Neuronal stem cell (in vitro differentiated cells): ENCODE data around the gene LIM2.

ENCODE experiments used
- DNase-seq: peaks from one replicate; pipeline ENCODE4 v3.0.0-alpha.2; 2013; ENCODE audit warnings: low spot score
- H2AFZ ChIP-seq: one replicate; pipeline ENCODE4 v1.6.1; 2013; ENCODE audit warnings: mild to moderate bottlenecking, low read length, inconsistent platforms
- H2AK5ac ChIP-seq: 2 replicates; pipeline ENCODE4 v1.6.1; 2013; ENCODE audit warnings: low read depth, mild to moderate bottlenecking, inconsistent platforms, low read length, moderate library complexity, mixed read lengths
- H2BK120ac ChIP-seq: 2 replicates; pipeline ENCODE4 v1.6.1; 2013; ENCODE audit warnings: low read depth, mild to moderate bottlenecking, inconsistent platforms, low read length, moderate library complexity, mixed read lengths
- H2BK12ac ChIP-seq: one replicate; pipeline ENCODE4 v1.6.1; 2013; ENCODE audit warnings: low read length, inconsistent platforms
- H2BK15ac ChIP-seq: 2 replicates; pipeline ENCODE4 v1.6.1; 2013; ENCODE audit warnings: mild to moderate bottlenecking, low read length, inconsistent platforms, mixed read lengths
- H2BK5ac ChIP-seq: one replicate; pipeline ENCODE4 v1.6.1; 2013; ENCODE audit warnings: inconsistent platforms, mild to moderate bottlenecking, low read length, moderate library complexity
- H3K14ac ChIP-seq: one replicate; pipeline ENCODE4 v1.6.1; 2013; ENCODE audit warnings: low read length, inconsistent platforms
- H3K18ac ChIP-seq: 2 replicates; pipeline ENCODE4 v1.6.1; 2013; ENCODE audit warnings: low read length, inconsistent platforms
- H3K23ac ChIP-seq: 2 replicates; pipeline ENCODE4 v1.6.1; 2013; ENCODE audit warnings: low read depth, mild to moderate bottlenecking, mixed read lengths, low read length, inconsistent platforms; ENCODE audit not compliant: poor library complexity
- H3K27ac ChIP-seq: replicated peaks from 3 replicates; pipeline ENCODE4 v1.5.1; 2013; ENCODE audit warnings: low read length, inconsistent platforms
- H3K27me3 ChIP-seq, 3 experiments: 2 replicates each; pipeline ENCODE4 v1.6.1; 2013; ENCODE audit warnings: low read length in 3 of 3, mild to moderate bottlenecking in 2 of 3, inconsistent platforms in 1 of 3, low read depth in 1 of 3, mixed read lengths in 1 of 3, moderate library complexity in 1 of 3; ENCODE audit not compliant: control insufficient read depth in 3 of 3, insufficient read depth in 3 of 3
- H3K36me3 ChIP-seq, 2 donors: replicated peaks in 1 of 2; 2 replicates each; pipeline ENCODE4 v1.6.1; 2013; ENCODE audit warnings: low read length in 2 of 2; ENCODE audit not compliant: control insufficient read depth in 2 of 2, insufficient read depth in 2 of 2
- H3K4ac ChIP-seq: 2 replicates; pipeline ENCODE4 v1.6.1; 2013; ENCODE audit warnings: inconsistent platforms, mild to moderate bottlenecking, low read length, moderate library complexity
- H3K4me1 ChIP-seq, 2 donors: 1 replicate in 1 of 2; 2 replicates in 1 of 2; pipeline ENCODE4 v1.6.1; 2013; ENCODE audit warnings: low read length in 2 of 2, low read depth in 1 of 2; ENCODE audit not compliant: control insufficient read depth in 2 of 2, insufficient read depth in 1 of 2
- H3K4me2 ChIP-seq: one replicate; pipeline ENCODE4 v1.6.1; 2013; ENCODE audit warnings: mild to moderate bottlenecking, low read length, inconsistent platforms; ENCODE audit not compliant: insufficient read depth, poor library complexity, severe bottlenecking
- H3K4me3 ChIP-seq, 2 donors: 2 replicates each; pipeline ENCODE4 v1.5.1; 2013; ENCODE audit warnings: low read length in 2 of 2, mild to moderate bottlenecking in 2 of 2, inconsistent platforms in 1 of 2, moderate library complexity in 1 of 2
- H3K79me1 ChIP-seq: one replicate; pipeline ENCODE4 v1.6.1; 2013; ENCODE audit warnings: low read depth, mild to moderate bottlenecking, inconsistent platforms, low read length, moderate library complexity
- H3K9ac ChIP-seq: one replicate; pipeline ENCODE4 v1.6.1; 2013; ENCODE audit warnings: mild to moderate bottlenecking, low read depth, low read length, inconsistent platforms; ENCODE audit not compliant: poor library complexity
- H3K9me3 ChIP-seq, 2 donors: replicated peaks in 1 of 2; 2 replicates each; pipeline versions ENCODE3 to v1.6.1; 2013; ENCODE audit warnings: low read length in 2 of 2, mild to moderate bottlenecking in 2 of 2, inconsistent platforms in 1 of 2, low read depth in 1 of 2, mixed read lengths in 1 of 2, moderate library complexity in 1 of 2; ENCODE audit not compliant: control insufficient read depth in 2 of 2, insufficient read depth in 1 of 2
- H4K8ac ChIP-seq: one replicate; pipeline ENCODE4 v1.6.1; 2013; ENCODE audit warnings: low read depth, mild to moderate bottlenecking, inconsistent platforms, low read length, moderate library complexity
- H4K91ac ChIP-seq: one replicate; pipeline ENCODE4 v1.6.1; 2013; ENCODE audit warnings: low read length, low read depth, mild to moderate bottlenecking, inconsistent platforms; ENCODE audit not compliant: poor library complexity
- WGBS, 2 donors: extraction: QIAGEN DNeasy Blood & Tissue Kit; methylation state at CpG; one replicate each; pipeline ENCODE4 v1.1.7; 2013; ENCODE audit warnings: missing lambda C conversion rate in 2 of 2, mixed read lengths in 1 of 2; ENCODE audit not compliant: insufficient read length in 2 of 2, insufficient replicate concordance in 1 of 2; ENCODE audit errors: extremely low coverage in 2 of 2; 5-methylcytosine and 5-hydroxymethylcytosine counted together

The LIM2 gene

GRCh38 chr19:51347209-51347928 lies 40.4 kb downstream of the LIM2 start:
- no peak for DNase-seq
- no CpG with 5 or more reads among the region's 10 CpGs for WGBS, 2 donors
- peaks cover 0 to 4% (median 0%) of the 10 kb centered on the region in 3 experiments for H3K27me3 ChIP-seq

GRCh38 chr19:51346742-51347141 lies 41.0 kb downstream of the LIM2 start:
- Histone ChIP-seq H3K23ac (peak overlapping the region; percentile 69), H2AK5ac (peak overlapping the region; percentile 42), H3K9ac (peak overlapping the region; percentile 1), H3K27me3 (peaks cover 0 to 8% (median 0%) of the 10 kb centered on the region in 3 experiments), H3K14ac (no peak overlapping the region), H2BK5ac (no peak overlapping the region), H2BK120ac (no peak overlapping the region), H3K4me3 (no peak overlapping the region), H3K4ac (no peak overlapping the region), H4K8ac (no peak overlapping the region), H2AFZ (no peak overlapping the region), H3K79me1 (no peaks in the 10 kb centered on the region), H3K4me1 (no peaks in the 10 kb centered on the region), H4K91ac (no peak overlapping the region), H3K36me3 (peaks cover 2 to 6% of the 10 kb centered on the region in 2 donors), H2BK15ac (no peak overlapping the region), H3K18ac (no peak overlapping the region), H2BK12ac (no peak overlapping the region), H3K27ac (no peak overlapping the region), H3K4me2 (no peak overlapping the region), H3K9me3 (no peaks in the 10 kb centered on the region)
- no peak for DNase-seq
- no CpG with 5 or more reads among the region's 17 CpGs for WGBS, 2 donors

More at GRCh38 chr19:51347209-51347928, 40.4 kb downstream of the LIM2 start:
- Histone ChIP-seq H3K4ac (no peak overlapping the region), H4K91ac (no peak overlapping the region), H3K23ac (peak overlapping the region; percentile 69), H3K79me1 (no peaks in the 10 kb centered on the region), H3K4me3 (no peak overlapping the region), H3K36me3 (peaks cover 2 to 6% of the 10 kb centered on the region in 2 donors), H4K8ac (no peak overlapping the region), H3K9ac (peak overlapping the region; percentile 1), H2BK120ac (no peak overlapping the region), H3K27ac (no peak overlapping the region), H3K18ac (no peak overlapping the region), H2AFZ (no peak overlapping the region), H3K4me1 (no peaks in the 10 kb centered on the region), H2BK12ac (no peak overlapping the region), H2BK5ac (no peak overlapping the region), H2AK5ac (peak overlapping the region; percentile 42), H3K4me2 (no peak overlapping the region), H2BK15ac (no peak overlapping the region), H3K9me3 (no peaks in the 10 kb centered on the region), H3K14ac (no peak overlapping the region)

GRCh38 chr19:51345076-51345620 lies 42.6 kb downstream of the LIM2 start:
- Histone ChIP-seq H3K27ac (no peak overlapping the region), H3K4me1 (peaks cover 0 to 5% of the 10 kb centered on the region in 2 donors), H2BK120ac (no peak overlapping the region), H2AK5ac (no peak overlapping the region), H3K18ac (no peak overlapping the region), H3K79me1 (peaks cover 2% of the 10 kb centered on the region), H2BK5ac (no peak overlapping the region), H3K23ac (no peak overlapping the region), H3K27me3 (peaks cover 0 to 19% (median 7%) of the 10 kb centered on the region in 3 experiments), H3K9ac (no peak overlapping the region), H4K91ac (no peak overlapping the region), H2BK12ac (no peak overlapping the region), H3K4me3 (no peak overlapping the region), H3K36me3 (peaks cover 0 to 6% of the 10 kb centered on the region in 2 donors), H3K4me2 (no peak overlapping the region), H4K8ac (no peak overlapping the region), H3K4ac (no peak overlapping the region), H3K14ac (no peak overlapping the region), H2AFZ (no peak overlapping the region), H2BK15ac (no peak overlapping the region), H3K9me3 (no peaks in the 10 kb centered on the region)
- DNase-seq: no peak
- WGBS, 2 donors: no CpG with 5 or more reads among the region's 9 CpGs
